Activated CD8-positive, alpha-beta memory T cell treated with anti-CD3 and anti-CD28 coated beads for 48 hours (primary cell): ENCODE data around the gene ZNF584.

Experiments used
- DNase-seq, 3 experiments: peaks; one replicate each; pipeline ENCODE4 v3.0.0-alpha.2; 2020; ENCODE audit warnings: low read depth in 2 of 3, low spot score in 2 of 3

ZNF584 gene

DNA sequence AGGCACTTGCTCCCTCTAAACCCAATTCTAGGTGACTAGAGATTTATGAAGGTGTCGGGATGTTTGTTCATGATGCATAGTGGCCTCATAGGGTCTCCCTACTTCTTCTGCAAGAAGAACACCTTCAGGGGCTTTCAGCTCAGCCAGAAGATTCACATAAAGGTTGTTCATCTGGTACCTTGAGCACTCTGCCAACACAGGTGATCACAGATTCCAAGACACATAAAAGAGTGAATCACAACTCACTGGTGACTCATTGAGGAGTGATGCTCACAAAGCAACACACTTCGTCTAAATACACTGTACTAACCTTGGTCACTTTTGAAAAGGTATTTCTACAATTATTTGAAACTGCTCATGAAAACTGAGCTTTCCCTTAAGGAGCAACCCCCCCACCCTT lies 51.6 kb downstream of the ZNF584 start:
- no peak for DNase-seq

DNA sequence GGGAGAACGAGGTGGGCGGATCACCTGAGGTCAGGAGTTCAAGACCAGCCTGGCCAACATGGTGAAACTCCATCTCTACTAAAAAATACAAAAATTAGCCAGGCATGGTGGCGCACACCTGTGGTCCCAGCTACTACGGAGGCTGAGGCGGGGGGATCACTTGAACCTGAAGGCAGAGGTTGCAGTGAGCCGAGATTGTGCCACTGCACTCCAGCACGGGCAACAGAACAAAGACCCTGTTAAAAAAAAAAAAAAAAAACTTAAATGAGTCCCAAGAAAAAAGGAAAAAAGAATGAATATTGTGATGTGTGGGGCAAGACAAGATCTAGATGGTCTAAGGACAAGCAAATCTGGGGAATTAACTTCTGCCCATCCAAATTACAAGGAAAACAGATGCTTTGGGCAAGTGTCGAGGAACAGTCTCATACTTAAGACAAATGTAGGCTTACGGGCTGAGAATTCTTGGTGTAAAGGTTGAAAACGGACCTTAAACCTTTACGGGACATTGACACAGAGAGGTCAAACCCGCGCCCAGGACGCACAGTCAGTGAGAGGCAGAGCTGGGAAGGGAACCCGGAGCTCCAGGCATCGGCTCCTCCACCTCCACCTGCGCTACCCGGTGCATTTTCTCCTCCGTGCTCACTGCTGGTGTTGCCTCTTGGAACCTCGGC lies 57.8 kb downstream of the ZNF584 start:
- no peak for DNase-seq

DNA sequence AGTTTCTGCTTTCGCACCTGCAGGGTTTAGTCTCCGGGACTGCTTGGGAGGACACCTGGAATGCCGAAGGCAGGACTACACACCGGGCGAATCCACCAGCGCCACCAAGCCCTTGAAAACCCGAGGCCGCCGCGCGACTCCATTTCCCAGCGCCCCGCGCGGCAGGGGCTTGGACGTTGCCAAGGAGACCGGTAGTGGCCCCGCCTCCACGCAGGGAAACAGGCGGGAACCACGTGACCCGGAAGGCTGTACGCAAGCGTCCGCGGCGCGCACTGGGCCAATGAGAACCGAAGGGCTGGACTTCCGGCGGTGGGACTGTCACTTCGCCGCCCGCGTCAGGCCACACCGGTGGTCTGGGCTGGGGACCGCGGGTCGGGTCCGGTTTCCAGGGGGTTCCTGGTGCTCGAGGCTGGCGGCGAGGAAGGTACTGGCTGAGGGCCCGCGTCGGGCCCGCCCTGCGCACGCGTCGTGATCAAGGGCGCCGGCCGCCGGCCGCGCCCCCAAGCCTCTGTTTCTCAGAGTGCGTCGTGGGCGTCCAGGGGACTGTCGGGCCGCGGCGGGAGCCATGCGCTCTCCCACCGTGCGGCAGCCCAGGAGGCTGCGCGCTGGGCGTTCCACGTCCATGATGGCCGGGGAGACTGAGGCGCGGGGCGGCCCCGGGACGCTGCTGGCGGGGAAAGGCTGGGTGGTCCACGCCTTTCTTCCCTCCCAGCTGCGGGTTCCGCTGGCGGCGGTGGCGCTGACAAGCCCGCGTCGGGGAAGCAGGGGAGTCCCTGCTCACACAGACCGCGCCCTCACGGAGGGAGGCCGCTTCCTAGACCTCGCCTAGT lies 58.5 kb downstream of the ZNF584 start, which contains the start of gene ZNF324:
Gene ZNF324, plus strand, starts transcription at position 321 of the 830 bp plus-strand sequence. CDS start 2,106 bp downstream, outside the sequence.
- DNase-seq: peak; percentile 94 to 96 (median 95)
